Stomach (tissue), 4 donors: ENCODE data around the gene ADGRE1.

ENCODE experiments used
- CTCF ChIP-seq, 7 experiments: fragments of 450-650 bp in 4 of 7; fragments of 200-600 bp in 3 of 7; sonication (generic) in 3 of 7; IDR thresholded peaks; one replicate each; pipeline ENCODE4 v1.5.1; 2016 to 2019; ENCODE audit warnings: antibody characterized with exemption in 7 of 7, control low read depth in 2 of 7, mild to moderate bottlenecking in 1 of 7
- EP300 ChIP-seq: sonication (generic); formaldehyde crosslinking; IDR thresholded peaks from one replicate; pipeline ENCODE4 v1.6.1; 2017; ENCODE audit warnings: antibody characterized with exemption
- POLR2A ChIP-seq, 4 donors: fragments of 450-650 bp; IDR thresholded peaks; one replicate each; pipeline ENCODE4 v1.6.1; 2016; ENCODE audit warnings: antibody characterized with exemption in 4 of 4, control low read depth in 2 of 4, mild to moderate bottlenecking in 1 of 4, moderate library complexity in 1 of 4
- POLR2AphosphoS5 ChIP-seq, 3 donors: sonication (generic); formaldehyde crosslinking; IDR thresholded peaks; one replicate each; pipeline ENCODE4 v1.6.1; 2016; ENCODE audit warnings: antibody characterized with exemption in 3 of 3

- TF ChIP-seq CTCF (IDR thresholded peaks at IDR 0.05) = no peak
- no peak for TF ChIP-seq POLR2A (IDR thresholded peaks at IDR 0.05)
- no peak for TF ChIP-seq POLR2AphosphoS5 (IDR thresholded peaks at IDR 0.05)
- no peak for TF ChIP-seq EP300
Measured at GRCh38 chr19:6873708-6874431, 13.5 kb upstream of the ADGRE1 start.
